Stimulated activated CD8-positive, alpha-beta memory T cell treated with anti-CD3 and anti-CD28 coated beads, Interleukin-2, amount 100 ng/mL, for 48 hours (primary cell): ENCODE results near the gene SCGB1D1.

Experiments used
- DNase-seq, 2 donors: peaks; one replicate each; pipeline ENCODE4 v3.0.0-alpha.2; 2020; ENCODE audit warnings: low read depth in 2 of 2

The SCGB1D1 gene

DNA sequence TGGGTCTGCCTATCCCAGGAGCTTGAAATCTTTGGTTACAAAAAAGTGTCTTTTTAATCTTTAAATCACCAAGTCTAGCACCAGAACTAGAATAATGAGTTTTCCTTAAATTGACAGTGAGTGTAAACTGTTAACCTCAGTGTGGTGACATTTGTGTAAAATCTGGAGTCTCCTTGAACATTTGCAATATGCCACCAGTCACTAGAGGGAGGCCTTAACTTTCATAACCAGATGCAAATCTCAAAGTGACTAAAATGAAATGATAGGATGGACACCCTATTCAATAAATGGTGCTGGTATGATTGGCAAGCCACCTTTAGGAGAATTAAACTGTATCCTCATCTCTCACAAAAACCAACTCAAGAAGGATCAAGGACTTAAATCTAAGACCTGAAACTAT is 43.7 kb downstream of the SCGB1D1 start:
- DNase-seq = no peak

DNA sequence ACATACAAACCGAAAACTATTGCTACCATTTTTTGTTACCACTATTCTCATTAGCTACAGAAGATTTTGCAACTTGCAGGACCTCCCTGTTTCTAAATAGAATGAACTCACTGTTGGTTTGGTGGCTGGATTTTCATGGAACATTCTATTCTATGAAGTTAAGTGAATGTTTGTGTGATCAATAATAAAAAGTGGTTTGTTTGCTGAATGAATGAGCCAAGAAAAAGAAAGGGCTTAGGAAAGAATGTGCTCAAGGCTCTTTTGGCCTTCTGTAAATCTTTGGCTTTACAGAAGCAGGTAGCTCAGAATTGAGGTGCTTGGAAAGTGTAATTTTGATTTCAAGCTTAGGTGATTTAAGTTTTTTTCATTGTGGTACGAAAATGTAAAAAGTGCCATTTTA is 46.2 kb downstream of the SCGB1D1 start:
- DNase-seq = no peak

DNA sequence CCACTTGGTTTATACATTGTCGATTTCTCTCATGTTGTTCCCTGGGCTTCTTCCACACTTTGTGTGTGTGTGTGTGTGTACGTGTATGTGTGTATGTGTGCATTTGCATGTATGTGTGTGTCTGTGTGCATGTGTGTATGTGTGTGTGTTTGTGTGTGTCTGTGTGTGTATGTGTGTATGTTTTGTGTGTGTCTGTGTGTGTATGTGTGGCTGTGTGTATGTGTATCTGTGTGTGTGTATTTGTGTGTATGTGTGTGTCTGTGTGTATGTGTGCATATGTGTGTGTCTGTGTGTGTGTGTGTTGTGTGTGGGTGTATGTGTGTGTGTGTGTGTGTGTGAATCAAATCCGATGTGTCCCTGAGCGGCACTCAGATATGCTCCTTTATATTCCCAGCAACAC is 47.5 kb downstream of the SCGB1D1 start:
- no peak for DNase-seq

DNA sequence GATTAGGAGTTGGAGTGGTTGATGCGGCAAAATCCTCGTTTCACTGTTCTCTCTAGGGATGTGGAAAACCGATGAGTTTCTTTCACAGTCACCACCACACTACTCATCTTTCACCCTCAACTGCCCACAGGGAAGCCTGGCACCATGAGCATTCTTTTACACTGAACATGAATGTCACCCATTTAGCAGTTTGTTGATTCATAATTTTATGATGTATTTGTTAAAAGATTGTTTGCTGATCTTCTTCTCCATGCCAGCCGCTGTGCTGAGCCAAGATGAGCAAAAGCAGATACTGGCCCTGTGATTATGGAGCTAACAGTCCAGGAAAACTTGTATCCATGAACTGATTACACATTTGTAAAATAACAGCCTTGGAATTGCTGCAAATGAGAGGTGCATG is 48.1 kb downstream of the SCGB1D1 start:
- DNase-seq = no peak

DNA sequence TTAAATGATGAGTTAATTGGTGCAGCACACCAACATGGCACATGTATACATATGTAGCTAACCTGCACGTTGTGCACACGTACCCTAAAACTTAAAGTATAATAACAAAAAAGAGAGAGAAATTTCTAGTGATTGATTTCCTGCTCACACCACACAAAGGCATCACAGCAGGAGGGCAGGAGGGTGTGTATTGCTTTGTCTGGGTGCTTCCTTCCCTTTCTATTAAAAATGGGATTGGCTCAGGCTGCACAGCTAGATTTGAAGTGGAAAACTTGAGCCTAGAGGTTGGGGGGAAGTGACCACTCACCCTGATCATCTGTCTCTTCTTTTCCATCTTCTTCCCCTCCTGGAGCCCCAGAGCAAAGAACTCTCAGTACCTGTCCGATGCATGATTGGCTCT is 51.1 kb downstream of the SCGB1D1 start:
- no peak for DNase-seq

DNA sequence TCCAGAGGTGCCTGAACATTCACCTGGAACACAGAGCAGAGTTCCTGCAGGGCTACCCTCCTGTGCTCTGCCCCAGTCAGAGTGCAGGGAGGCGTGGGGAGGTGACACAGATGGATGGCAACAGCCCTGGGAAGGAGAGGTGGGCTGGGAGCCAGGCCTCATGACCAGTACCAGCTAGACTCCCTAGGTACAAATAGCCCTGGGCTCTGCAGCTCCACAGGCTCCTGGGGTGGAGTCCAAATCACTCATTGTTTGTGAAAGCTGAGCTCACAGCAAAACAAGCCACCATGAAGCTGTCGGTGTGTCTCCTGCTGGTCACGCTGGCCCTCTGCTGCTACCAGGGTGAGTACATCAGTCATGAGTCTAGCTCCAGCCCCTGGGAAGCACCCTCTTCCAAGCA is 52.0 kb downstream of the SCGB1D1 start, which contains the start of gene SCGB1D2:
TSS of gene SCGB1D2 (plus strand) at position 219 of the 400 bp plus-strand sequence. CDS start at position 288, 69 bp downstream.
- no peak for DNase-seq
